K562 (cell line): ENCODE data around the gene SERPINF2. TPM values are rescaled to one million over a fixed set of nuclear protein-coding genes. Genes with fewer than 3 reads are reported as not detected.

Source experiments
- microRNA counts: library from miRNA; unstranded; fragments of <30 nt; microRNA quantifications from one replicate; lab custom pipeline; 2016
- polyA plus RNA-seq, 8 experiments: library from polyadenylated mRNA; depleted of rRNA in 4 of 8; stranded (reverse) in 5 of 8; unstranded in 3 of 8; fragments of >200 nt; fragmentation: Nextera tagmentation in 2 of 8; fragmentation: Illumina TruSeq in 1 of 8; extraction: Ambion mirVana in 2 of 8; extraction: Trizol in 1 of 8; gene quantifications; 2 replicates each; pipeline versions ENCODE4 v1.2.1 to v1.2.3, GENCODE V29; 2011 to 2014; ENCODE audit warnings: inconsistent platforms in 1 of 8, missing spikeins in 1 of 8
- total RNA-seq, 7 experiments: library from RNA; depleted of rRNA in 6 of 7; stranded (reverse); fragments of >200 nt in 6 of 7; fragmentation: Illumina TruSeq in 2 of 7; extraction: Trizol in 2 of 7; gene quantifications; 2 replicates each; pipeline versions ENCODE4 v1.2.1 to v1.2.3, GENCODE V29; 2011 to 2021; ENCODE audit warnings: low replicate concordance in 1 of 7

SERPINF2 gene
- total and polyA plus RNA-seq, 9 of the 15 experiments (the other 6 are each of a cell fraction or from before 2014, with no cell fraction given), result 0.22 TPM; not detected in 8

MicroRNAs encoded within 50 kb of the gene (microRNA counts, 767-probe panel; counts per million panel counts)
- microRNA hsa-miR-22-3p (lab: Ali Mortazavi, UCI), result 5,041 counts per million, percentile 90 among the panel's probes with 10 or more counts

Other genes starting within 250 kb of the SERPINF2 start
Only the 7 nearest of the 11 such genes appear.
- 54.9 and 66.3 TPM in 2 replicates for gene RILP, start 93.0 kb upstream of the SERPINF2 start, total RNA-seq (2014; rRNA removed)
- 14.1 and 15.3 TPM in 2 replicates for gene RILP, start 93.0 kb upstream of the SERPINF2 start, total RNA-seq (2014; rRNA removed; fragmentation: Illumina TruSeq; extraction: Trizol)
- gene RILP, start 93.0 kb upstream of the SERPINF2 start, total RNA-seq (2015; rRNA removed; fragmentation: Illumina TruSeq; extraction: Trizol), result 27.8 and 27.9 TPM in 2 replicates
- 41.3 and 45.4 TPM in 2 replicates for gene RILP, start 93.0 kb upstream of the SERPINF2 start, total RNA-seq (2021)
- 22.8 and 23.0 TPM in 2 replicates for gene RILP, start 93.0 kb upstream of the SERPINF2 start, polyA plus RNA-seq (2011; rRNA removed)
- 29.9 and 40.4 TPM in 2 replicates for gene RILP, start 93.0 kb upstream of the SERPINF2 start, polyA plus RNA-seq (2014; fragmentation: Illumina TruSeq; extraction: Trizol)
- gene RILP, start 93.0 kb upstream of the SERPINF2 start, polyA plus RNA-seq (2014; fragmentation: Nextera tagmentation; extraction: Ambion mirVana), result 1 to 10 TPM in 1 of 2 experiments, under 1 TPM in 1; 0.75 to 2.2 TPM
- 43.4 and 46.6 TPM in 2 replicates for gene RILP, start 93.0 kb upstream of the SERPINF2 start, polyA plus RNA-seq (2014; rRNA removed)
- 85.9 and 111 TPM in 2 replicates for gene PRPF8, start 58.0 kb upstream of the SERPINF2 start, total RNA-seq (2014; rRNA removed)
- gene PRPF8, start 58.0 kb upstream of the SERPINF2 start, total RNA-seq (2014; rRNA removed; fragmentation: Illumina TruSeq; extraction: Trizol), result 64.3 and 72.1 TPM in 2 replicates
- 64.6 and 74.2 TPM in 2 replicates for gene PRPF8, start 58.0 kb upstream of the SERPINF2 start, total RNA-seq (2015; rRNA removed; fragmentation: Illumina TruSeq; extraction: Trizol)
- 278 and 294 TPM in 2 replicates for gene PRPF8, start 58.0 kb upstream of the SERPINF2 start, total RNA-seq (2021)
- 64.3 and 160 TPM in 2 replicates for gene PRPF8, start 58.0 kb upstream of the SERPINF2 start, polyA plus RNA-seq (2011; rRNA removed)
- 208 and 224 TPM in 2 replicates for gene PRPF8, start 58.0 kb upstream of the SERPINF2 start, polyA plus RNA-seq (2014; fragmentation: Illumina TruSeq; extraction: Trizol)
- 100 to 1,000 TPM; 128 to 174 TPM for gene PRPF8, start 58.0 kb upstream of the SERPINF2 start, polyA plus RNA-seq (2014; fragmentation: Nextera tagmentation; extraction: Ambion mirVana)
- gene PRPF8, start 58.0 kb upstream of the SERPINF2 start, polyA plus RNA-seq (2014; rRNA removed), result 77.2 and 85.9 TPM in 2 replicates
- gene TLCD2, start 32.5 kb upstream of the SERPINF2 start, total RNA-seq (2014; rRNA removed), result 0.45 and 0.54 TPM in 2 replicates
- gene TLCD2, start 32.5 kb upstream of the SERPINF2 start, total RNA-seq (2014; rRNA removed; fragmentation: Illumina TruSeq; extraction: Trizol), result 0.64 and 0.65 TPM in 2 replicates
- 0.76 and 0.98 TPM in 2 replicates for gene TLCD2, start 32.5 kb upstream of the SERPINF2 start, total RNA-seq (2015; rRNA removed; fragmentation: Illumina TruSeq; extraction: Trizol)
- 0.78 and 0.89 TPM in 2 replicates for gene TLCD2, start 32.5 kb upstream of the SERPINF2 start, total RNA-seq (2021)
- 0.46 and 0.50 TPM in 2 replicates for gene TLCD2, start 32.5 kb upstream of the SERPINF2 start, polyA plus RNA-seq (2011; rRNA removed)
- gene TLCD2, start 32.5 kb upstream of the SERPINF2 start, polyA plus RNA-seq (2014; fragmentation: Illumina TruSeq; extraction: Trizol), result 0.58 and 0.64 TPM in 2 replicates
- gene TLCD2, start 32.5 kb upstream of the SERPINF2 start, polyA plus RNA-seq (2014; fragmentation: Nextera tagmentation; extraction: Ambion mirVana), result under 1 TPM; 0.10 to 0.13 TPM
- 0.73 and 1.0 TPM in 2 replicates for gene TLCD2, start 32.5 kb upstream of the SERPINF2 start, polyA plus RNA-seq (2014; rRNA removed)
- 11.1 and 12.5 TPM in 2 replicates for gene WDR81, start 18.2 kb upstream of the SERPINF2 start, total RNA-seq (2014; rRNA removed)
- 0.89 and 1.7 TPM in 2 replicates for gene WDR81, start 18.2 kb upstream of the SERPINF2 start, total RNA-seq (2014; rRNA removed; fragmentation: Illumina TruSeq; extraction: Trizol)
- gene WDR81, start 18.2 kb upstream of the SERPINF2 start, total RNA-seq (2015; rRNA removed; fragmentation: Illumina TruSeq; extraction: Trizol), result 4.3 and 5.3 TPM in 2 replicates
- gene WDR81, start 18.2 kb upstream of the SERPINF2 start, total RNA-seq (2021), result 13.0 and 17.1 TPM in 2 replicates
- 2.7 and 5.1 TPM in 2 replicates for gene WDR81, start 18.2 kb upstream of the SERPINF2 start, polyA plus RNA-seq (2011; rRNA removed)
- 3.3 and 9.0 TPM in 2 replicates for gene WDR81, start 18.2 kb upstream of the SERPINF2 start, polyA plus RNA-seq (2014; fragmentation: Illumina TruSeq; extraction: Trizol)
- under 1 TPM; 0.01 to 0.04 TPM for gene WDR81, start 18.2 kb upstream of the SERPINF2 start, polyA plus RNA-seq (2014; fragmentation: Nextera tagmentation; extraction: Ambion mirVana)
- 12.2 and 12.9 TPM in 2 replicates for gene WDR81, start 18.2 kb upstream of the SERPINF2 start, polyA plus RNA-seq (2014; rRNA removed)
- 37.7 and 54.7 TPM in 2 replicates for gene SERPINF1, start 19.2 kb downstream of the SERPINF2 start, total RNA-seq (2014; rRNA removed)
- gene SERPINF1, start 19.2 kb downstream of the SERPINF2 start, total RNA-seq (2014; rRNA removed; fragmentation: Illumina TruSeq; extraction: Trizol), result 21.5 and 27.5 TPM in 2 replicates
- gene SERPINF1, start 19.2 kb downstream of the SERPINF2 start, total RNA-seq (2015; rRNA removed; fragmentation: Illumina TruSeq; extraction: Trizol), result 37.0 and 40.4 TPM in 2 replicates
- 34.5 and 44.2 TPM in 2 replicates for gene SERPINF1, start 19.2 kb downstream of the SERPINF2 start, total RNA-seq (2021)
- 66.9 and 85.2 TPM in 2 replicates for gene SERPINF1, start 19.2 kb downstream of the SERPINF2 start, polyA plus RNA-seq (2011; rRNA removed)
- gene SERPINF1, start 19.2 kb downstream of the SERPINF2 start, polyA plus RNA-seq (2014; fragmentation: Illumina TruSeq; extraction: Trizol), result 44.8 and 53.4 TPM in 2 replicates
- gene SERPINF1, start 19.2 kb downstream of the SERPINF2 start, polyA plus RNA-seq (2014; fragmentation: Nextera tagmentation; extraction: Ambion mirVana), result 1 to 10 TPM; 2.6 to 6.3 TPM
- gene SERPINF1, start 19.2 kb downstream of the SERPINF2 start, polyA plus RNA-seq (2014; rRNA removed), result 42.4 and 78.9 TPM in 2 replicates
- 5.2 and 5.4 TPM in 2 replicates for gene SMYD4, start 87.0 kb downstream of the SERPINF2 start, total RNA-seq (2014; rRNA removed)
- 6.9 and 7.6 TPM in 2 replicates for gene SMYD4, start 87.0 kb downstream of the SERPINF2 start, total RNA-seq (2014; rRNA removed; fragmentation: Illumina TruSeq; extraction: Trizol)
- 6.9 and 7.2 TPM in 2 replicates for gene SMYD4, start 87.0 kb downstream of the SERPINF2 start, total RNA-seq (2015; rRNA removed; fragmentation: Illumina TruSeq; extraction: Trizol)
- 7.6 and 9.4 TPM in 2 replicates for gene SMYD4, start 87.0 kb downstream of the SERPINF2 start, total RNA-seq (2021)
- 10.2 and 12.9 TPM in 2 replicates for gene SMYD4, start 87.0 kb downstream of the SERPINF2 start, polyA plus RNA-seq (2011; rRNA removed)
- gene SMYD4, start 87.0 kb downstream of the SERPINF2 start, polyA plus RNA-seq (2014; fragmentation: Illumina TruSeq; extraction: Trizol), result 6.2 and 6.7 TPM in 2 replicates
- gene SMYD4, start 87.0 kb downstream of the SERPINF2 start, polyA plus RNA-seq (2014; fragmentation: Nextera tagmentation; extraction: Ambion mirVana), result 1 to 10 TPM; 1.3 to 1.6 TPM
- gene SMYD4, start 87.0 kb downstream of the SERPINF2 start, polyA plus RNA-seq (2014; rRNA removed), result 5.0 and 7.8 TPM in 2 replicates
- gene RPA1, start 87.1 kb downstream of the SERPINF2 start, total RNA-seq (2014; rRNA removed), result 42.0 and 49.1 TPM in 2 replicates
- gene RPA1, start 87.1 kb downstream of the SERPINF2 start, total RNA-seq (2014; rRNA removed; fragmentation: Illumina TruSeq; extraction: Trizol), result 34.3 and 35.2 TPM in 2 replicates
- gene RPA1, start 87.1 kb downstream of the SERPINF2 start, total RNA-seq (2015; rRNA removed; fragmentation: Illumina TruSeq; extraction: Trizol), result 27.6 and 28.5 TPM in 2 replicates
- 125 and 133 TPM in 2 replicates for gene RPA1, start 87.1 kb downstream of the SERPINF2 start, total RNA-seq (2021)
- gene RPA1, start 87.1 kb downstream of the SERPINF2 start, polyA plus RNA-seq (2011; rRNA removed), result 105 and 125 TPM in 2 replicates
- 53.9 and 56.0 TPM in 2 replicates for gene RPA1, start 87.1 kb downstream of the SERPINF2 start, polyA plus RNA-seq (2014; fragmentation: Illumina TruSeq; extraction: Trizol)
- gene RPA1, start 87.1 kb downstream of the SERPINF2 start, polyA plus RNA-seq (2014; fragmentation: Nextera tagmentation; extraction: Ambion mirVana), result 10 to 100 TPM; 25.2 to 40.4 TPM
- gene RPA1, start 87.1 kb downstream of the SERPINF2 start, polyA plus RNA-seq (2014; rRNA removed), result 47.4 and 48.7 TPM in 2 replicates